GM18508 (cell line): ENCODE data around the gene AUTS2.
A peak's percentile ranks its signal among the peaks of the same experiment; 100 is the strongest.

Experiments
- ATAC-seq: cut with Tn5 transposase; IDR thresholded peaks from one replicate; pipeline ENCODE4 v1.9.1; 2021; ENCODE audit warnings: moderate number of reproducible peaks; ENCODE audit not compliant: insufficient read depth, unreplicated experiment

The AUTS2 gene

GRCh38 chr7:69833964-69834363, 235.7 kb downstream of the AUTS2 start:
- no peak for ATAC-seq

- no peak for ATAC-seq
Measured at GRCh38 chr7:69836702-69837101, 238.4 kb downstream of the AUTS2 start.

DNA sequence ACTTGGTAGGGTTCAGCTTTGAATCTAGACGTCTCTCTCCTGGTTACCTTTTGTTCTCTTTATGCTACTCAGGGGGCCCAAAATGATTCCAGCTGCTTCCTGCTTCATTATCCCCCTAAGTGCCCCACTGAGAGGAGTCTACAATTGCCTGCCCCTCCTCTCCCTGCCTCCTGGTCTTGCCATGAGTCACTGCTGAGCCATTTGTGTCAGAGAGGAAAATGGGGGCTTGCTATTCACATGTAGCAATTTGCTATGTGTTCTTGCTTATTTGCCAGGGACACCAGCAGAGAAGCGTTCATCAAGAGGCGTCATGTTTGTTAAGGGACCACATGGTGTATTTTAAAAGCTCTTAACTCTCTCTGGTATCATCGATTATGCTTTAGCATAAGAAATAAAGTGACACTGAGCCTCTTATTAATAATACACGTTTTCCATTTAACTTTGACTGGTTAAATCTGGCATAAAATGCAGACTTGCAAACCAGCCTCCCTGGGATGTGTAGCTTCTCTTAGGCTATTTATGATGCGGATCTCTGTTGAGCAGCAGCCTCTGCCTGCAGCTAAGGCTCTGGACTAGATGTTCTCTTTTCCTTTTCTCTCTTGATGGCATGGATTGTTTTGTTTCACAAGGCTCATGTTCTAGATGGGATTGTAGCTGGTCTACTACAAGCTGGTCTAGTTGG, 239.3 kb downstream of the AUTS2 start:
- no peak for ATAC-seq

- no peak for ATAC-seq
Measured at GRCh38 chr7:69839782-69840181, 241.5 kb downstream of the AUTS2 start.

GRCh38 chr7:69840248-69840647, 242.0 kb downstream of the AUTS2 start:
- no peak for ATAC-seq

DNA sequence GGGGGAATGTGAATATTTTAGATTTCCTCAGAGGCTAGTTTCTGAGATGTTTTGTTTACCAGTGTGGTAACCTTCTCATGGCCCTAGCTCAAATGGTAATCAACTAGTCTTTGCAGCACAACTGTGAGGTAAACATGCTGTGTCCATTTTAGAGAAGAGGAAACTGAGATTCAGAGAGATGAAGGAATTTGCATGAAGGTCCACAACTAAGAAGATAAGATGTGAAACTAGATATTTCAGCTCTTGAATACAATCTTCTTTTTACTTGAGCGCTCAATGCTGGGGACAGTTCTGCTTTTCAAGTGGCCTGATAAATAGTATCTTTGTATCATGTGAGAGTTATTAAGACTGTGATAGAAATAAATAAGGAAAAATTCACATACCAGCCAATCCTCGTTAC, 245.4 kb downstream of the AUTS2 start:
- no peak for ATAC-seq

DNA sequence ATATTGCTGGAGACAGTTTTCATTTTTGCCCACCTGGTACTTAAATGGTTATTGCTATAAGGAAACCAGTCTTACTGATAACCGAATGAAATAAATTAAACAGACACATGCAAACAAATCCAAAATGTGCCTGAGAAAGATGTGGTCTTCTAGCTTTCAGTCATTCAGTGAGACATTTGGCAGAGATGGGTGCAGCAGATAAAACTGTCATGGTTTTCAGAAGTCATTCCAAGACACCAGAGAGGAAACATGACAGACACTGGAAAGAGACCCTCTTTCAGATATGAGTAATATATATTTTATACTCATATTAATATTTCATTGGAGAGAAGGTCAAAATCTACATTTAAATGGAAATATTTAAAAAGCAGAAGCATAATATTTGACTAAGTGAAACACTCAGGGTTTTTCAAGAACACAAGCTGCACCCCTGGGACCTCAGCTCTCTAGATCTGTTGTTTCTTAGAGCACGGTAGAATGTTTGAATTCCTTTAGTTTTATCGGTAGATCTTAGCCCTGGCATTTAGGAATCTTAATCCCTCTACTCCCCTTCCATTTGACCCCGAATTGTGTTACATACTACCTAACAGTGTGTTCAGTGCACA, 246.1 kb downstream of the AUTS2 start:
- ATAC-seq = peak; percentile 49

- ATAC-seq = no peak
Measured at GRCh38 chr7:69845721-69846495, 247.6 kb downstream of the AUTS2 start.

GRCh38 chr7:69847921-69848612, 249.8 kb downstream of the AUTS2 start:
- no peak for ATAC-seq

GRCh38 chr7:69849268-69849667, 251.0 kb downstream of the AUTS2 start:
- no peak for ATAC-seq

DNA sequence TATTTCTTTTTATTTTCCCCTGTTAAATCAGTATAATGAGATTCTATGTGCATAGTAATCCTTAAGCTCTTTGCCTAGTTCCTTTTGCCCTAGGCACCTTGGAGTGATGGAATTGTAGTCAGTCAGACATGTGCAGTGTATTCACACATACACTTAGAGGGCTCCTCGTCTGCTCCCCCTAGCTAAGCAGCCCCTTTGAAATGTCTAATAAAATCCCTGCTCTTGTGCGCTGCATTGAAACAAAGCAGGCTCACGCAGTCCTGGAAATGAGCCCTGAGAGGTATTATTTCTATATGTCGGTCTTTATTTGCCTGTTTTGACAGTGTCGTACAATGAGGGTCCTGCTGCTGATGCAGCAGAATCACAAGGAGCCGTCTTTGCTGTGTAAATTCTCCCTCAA, 258.7 kb downstream of the AUTS2 start:
- ATAC-seq = no peak

DNA sequence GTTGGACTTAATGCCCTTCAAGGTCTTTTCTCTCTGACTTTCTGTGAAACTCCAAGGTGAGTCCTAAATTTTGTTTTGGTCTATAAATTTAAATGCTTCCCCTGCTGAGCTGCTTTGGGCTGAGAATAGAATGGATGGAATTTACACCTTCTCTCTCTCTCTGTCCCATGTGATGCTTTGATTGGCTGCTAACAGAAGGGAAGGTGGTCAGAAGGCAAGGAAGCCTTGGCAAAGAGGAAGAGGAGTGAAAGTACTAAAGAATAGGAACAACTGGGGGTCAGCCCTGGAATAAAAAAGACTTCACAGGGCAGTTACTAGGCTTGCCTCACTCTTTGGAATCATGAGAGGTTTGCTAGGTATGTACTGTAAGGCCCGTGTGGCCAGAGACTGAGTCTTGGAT, 260.2 kb downstream of the AUTS2 start:
- no peak for ATAC-seq

GRCh38 chr7:69859342-69859741, 261.1 kb downstream of the AUTS2 start:
- no peak for ATAC-seq

DNA sequence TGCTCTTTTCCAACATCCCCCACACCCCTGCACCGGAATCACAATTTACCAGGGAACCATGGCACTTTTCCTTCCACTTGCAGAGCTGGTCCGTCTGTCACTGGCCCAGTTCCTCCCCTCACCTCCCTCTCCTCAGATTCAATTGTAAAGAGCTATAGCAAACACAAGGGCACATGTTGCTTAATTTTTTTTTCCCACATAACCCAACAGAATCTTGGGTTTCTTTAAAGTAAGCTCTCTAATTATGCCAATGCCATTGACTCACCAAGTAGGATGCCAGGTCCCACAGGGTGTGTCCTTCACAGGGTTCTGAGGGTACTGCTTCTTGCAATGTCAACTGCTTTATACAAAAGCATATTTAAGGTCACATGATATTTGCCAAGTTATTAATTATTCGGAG, 262.2 kb downstream of the AUTS2 start:
- ATAC-seq = no peak

DNA sequence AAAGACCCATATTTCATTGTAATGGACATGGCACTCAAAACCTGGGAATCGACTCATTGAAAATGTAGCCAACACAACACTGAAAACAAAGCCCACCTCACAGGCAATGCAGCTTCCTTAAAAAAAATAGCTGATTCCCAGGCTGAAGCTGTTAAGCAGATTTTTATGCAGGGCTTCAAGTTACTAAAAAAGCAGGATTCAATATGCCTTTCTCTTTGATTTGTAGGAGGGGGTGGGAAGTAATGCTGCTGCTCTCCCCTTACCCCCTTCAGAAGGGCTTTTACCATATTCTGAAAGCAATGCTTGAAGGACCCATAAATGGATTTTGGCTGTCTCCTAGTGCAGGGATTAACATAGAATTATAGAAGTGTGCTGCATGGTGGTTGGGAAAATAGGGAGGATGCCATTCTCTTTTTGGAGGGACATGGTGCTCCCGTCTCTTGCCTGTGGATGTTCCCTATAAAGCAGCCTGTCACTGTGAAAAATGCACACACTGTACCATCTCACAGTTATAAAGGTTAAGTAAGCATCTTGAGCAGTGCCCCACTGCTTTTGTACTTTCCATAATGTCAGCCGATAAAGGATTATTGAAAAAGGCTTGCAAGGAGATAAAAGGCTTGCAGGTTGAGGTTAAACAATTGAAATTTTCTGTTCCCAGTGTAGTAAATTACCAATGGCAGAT, 262.8 kb downstream of the AUTS2 start:
- no peak for ATAC-seq

- no peak for ATAC-seq
Measured at GRCh38 chr7:69862413-69863064, 264.3 kb downstream of the AUTS2 start.

GRCh38 chr7:69864274-69864673, 266.0 kb downstream of the AUTS2 start:
- no peak for ATAC-seq

DNA sequence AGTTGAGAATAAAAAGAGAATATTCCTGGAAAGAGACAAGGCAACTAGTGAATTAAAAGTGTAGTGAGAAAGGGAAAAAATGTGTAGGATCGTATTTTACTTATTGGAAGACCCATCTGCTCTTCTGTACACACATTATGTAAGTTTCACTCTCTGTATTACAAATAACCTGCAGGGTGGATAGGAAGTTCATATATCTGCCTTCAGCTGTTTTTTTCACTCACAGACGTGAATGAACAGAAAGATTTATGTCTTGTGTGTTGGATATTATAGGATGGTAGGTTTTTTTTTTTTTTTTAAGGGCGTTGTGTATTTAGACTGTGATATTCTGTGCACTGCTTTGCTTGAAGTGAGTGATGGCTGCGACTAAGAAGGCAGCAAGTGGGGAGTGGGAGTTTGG, 266.5 kb downstream of the AUTS2 start:
- no peak for ATAC-seq

- ATAC-seq = no peak
Measured at GRCh38 chr7:69868921-69869320, 270.6 kb downstream of the AUTS2 start.
